Uterus (tissue), 4 donors: Measurements from ENCODE around the gene ABCE1. TPM values are rescaled to one million over a fixed set of nuclear protein-coding genes. Genes with fewer than 3 reads are reported as not detected.

Experiments
- small RNA-seq: library from RNA; depleted of rRNA; stranded (forward); fragments of <200 nt; gene quantifications from one replicate; pipeline ENCODE3, GENCODE V24; 2016
- total RNA-seq, 4 donors: library from RNA; depleted of rRNA in 3 of 4; stranded (reverse); fragments of >200 nt in 3 of 4; gene quantifications; one replicate each; pipeline versions ENCODE4 v1.1.0 to v1.2.4, GENCODE V29; 2014 to 2023
- donor health status: DM: yes; HTN: yes; CAD: no.

Gene ABCE1
- total RNA-seq, 4 donors from 2014 or later = 53.2 to 135 (median 83.5) TPM

Small RNA genes within 50 kb of the gene (small RNA-seq; reads per million reads assigned to genes)
- not detected for gene RF00019

Other genes starting within 250 kb of the ABCE1 start
- gene ANAPC10, start 115 bp upstream of the ABCE1 start, total RNA-seq = 10 to 100 TPM; 13.1 to 59.0 (median 27.9) TPM
- 10 to 100 TPM; 12.3 to 59.5 (median 31.9) TPM for gene OTUD4, start 82.3 kb downstream of the ABCE1 start, total RNA-seq